ENCODE results near the gene GLCCI1. TPM values are rescaled to one million over a fixed set of nuclear protein-coding genes. Genes with fewer than 3 reads are reported as not detected.

Gene GLCCI1
- polyA plus RNA-seq, 1 donor from 2014 or later, result 37.2 TPM

- H3K4me3 ChIP-seq (ENCODE audit: low read length), result peak overlapping the region; percentile 88
- H3K27me3 ChIP-seq (ENCODE audit: insufficient read depth, low read depth, low read length), result no peaks in the 10 kb centered on the region
- no peak for TF ChIP-seq EP300 (conservative IDR thresholded peaks at IDR 0.05; ENCODE audit: poor library complexity, severe bottlenecking)
- no peak for TF ChIP-seq SMC3 (conservative IDR thresholded peaks at IDR 0.05; ENCODE audit: poor library complexity)
- TF ChIP-seq CTCF (IDR thresholded peaks at IDR 0.05; ENCODE audit: poor library complexity, severe bottlenecking), result no peak
- TF ChIP-seq MXI1 (conservative IDR thresholded peaks at IDR 0.05; ENCODE audit: poor library complexity, severe bottlenecking), result no peak
- no peak for TF ChIP-seq POLR2AphosphoS5 (IDR thresholded peaks at IDR 0.05)
- no peak for TF ChIP-seq REST (IDR thresholded peaks at IDR 0.05; ENCODE audit: borderline replicate concordance)
- no peak for TF ChIP-seq RAD21 (conservative IDR thresholded peaks at IDR 0.05)
- TF ChIP-seq EZH2 (IDR thresholded peaks at IDR 0.05; ENCODE audit: borderline replicate concordance, insufficient read depth, low read length, poor library complexity, severe bottlenecking), result no peak
- no peak for TF ChIP-seq TAF1 (IDR thresholded peaks at IDR 0.05; ENCODE audit: low read depth)
- H3K9ac ChIP-seq (ENCODE audit: low read length), result no peak overlapping the region
- peaks cover 28% of the 10 kb centered on the region for H3K79me2 ChIP-seq (replicated peaks; ENCODE audit: insufficient read depth, low read length)
- no peak overlapping the region for H3K27ac ChIP-seq (ENCODE audit: low read length)
- no peaks in the 10 kb centered on the region for H3K9me2 ChIP-seq (ENCODE audit: insufficient read depth, low read length)
- no peaks in the 10 kb centered on the region for H4K20me1 ChIP-seq (ENCODE audit: insufficient read depth)
- peak overlapping the region; percentile 57 for H3K4me2 ChIP-seq (ENCODE audit: low read length)
- no peaks in the 10 kb centered on the region for H3F3A ChIP-seq (ENCODE audit: insufficient read depth, low read length, poor library complexity, severe bottlenecking)
- no peaks in the 10 kb centered on the region for H3K36me3 ChIP-seq (ENCODE audit: insufficient read depth, low read length)
- H3K9me3 ChIP-seq (ENCODE audit: low read length), result no peaks in the 10 kb centered on the region
- no peak overlapping the region for H2AFZ ChIP-seq (ENCODE audit: low read depth, low read length)
Observed at GRCh38 chr7:7967886-7968543, 581 bp upstream of the GLCCI1 start.

GRCh38 chr7:7969306-7970236 is 975 bp downstream of the GLCCI1 start:
- Histone ChIP-seq H3K4me2 (ENCODE audit: low read length) (peak overlapping the region; percentile 56), H3F3A (ENCODE audit: insufficient read depth, low read length, poor library complexity, severe bottlenecking) (no peaks in the 10 kb centered on the region), H3K4me3 (ENCODE audit: low read length) (peak overlapping the region; percentile 88), H4K20me1 (ENCODE audit: insufficient read depth) (no peaks in the 10 kb centered on the region), H3K9me2 (ENCODE audit: insufficient read depth, low read length) (no peaks in the 10 kb centered on the region), H3K79me2 (replicated peaks; ENCODE audit: insufficient read depth, low read length) (peaks cover 44% of the 10 kb centered on the region), H2AFZ (ENCODE audit: low read depth, low read length) (peak overlapping the region; percentile 46), H3K27me3 (ENCODE audit: insufficient read depth, low read depth, low read length) (no peaks in the 10 kb centered on the region), H3K36me3 (ENCODE audit: insufficient read depth, low read length) (no peaks in the 10 kb centered on the region), H3K27ac (ENCODE audit: low read length) (peak overlapping the region; percentile 91), H3K9me3 (ENCODE audit: low read length) (no peaks in the 10 kb centered on the region), H3K9ac (ENCODE audit: low read length) (peak overlapping the region; percentile 94)
- TF ChIP-seq MXI1 (conservative IDR thresholded peaks at IDR 0.05; ENCODE audit: poor library complexity, severe bottlenecking), result peak; percentile 22
- TF ChIP-seq SMC3 (conservative IDR thresholded peaks at IDR 0.05; ENCODE audit: poor library complexity), result no peak
- no peak for TF ChIP-seq POLR2AphosphoS5 (IDR thresholded peaks at IDR 0.05)
- peak; percentile 20 for TF ChIP-seq CTCF (IDR thresholded peaks at IDR 0.05; ENCODE audit: poor library complexity, severe bottlenecking)
- TF ChIP-seq RAD21 (conservative IDR thresholded peaks at IDR 0.05), result no peak
- TF ChIP-seq REST (IDR thresholded peaks at IDR 0.05; ENCODE audit: borderline replicate concordance), result no peak
- TF ChIP-seq EP300 (conservative IDR thresholded peaks at IDR 0.05; ENCODE audit: poor library complexity, severe bottlenecking), result no peak
- no peak for TF ChIP-seq TAF1 (IDR thresholded peaks at IDR 0.05; ENCODE audit: low read depth)
- no peak for TF ChIP-seq EZH2 (IDR thresholded peaks at IDR 0.05; ENCODE audit: borderline replicate concordance, insufficient read depth, low read length, poor library complexity, severe bottlenecking)
